Activated effector memory CD4-positive, alpha-beta T cell treated with Interleukin-2 at 50 U/mL for 16 hours (primary cell): ENCODE results near the gene TNFAIP8L1.
"Not testable (repeated sequence)": the region's sequence is repeated elsewhere in the genome, so short reads cannot be mapped to it uniquely, and the experiment has no call there.

Experiments
- DNase-seq: peaks from one replicate; pipeline ENCODE4 v3.0.0-alpha.2; 2020

Gene TNFAIP8L1

DNA sequence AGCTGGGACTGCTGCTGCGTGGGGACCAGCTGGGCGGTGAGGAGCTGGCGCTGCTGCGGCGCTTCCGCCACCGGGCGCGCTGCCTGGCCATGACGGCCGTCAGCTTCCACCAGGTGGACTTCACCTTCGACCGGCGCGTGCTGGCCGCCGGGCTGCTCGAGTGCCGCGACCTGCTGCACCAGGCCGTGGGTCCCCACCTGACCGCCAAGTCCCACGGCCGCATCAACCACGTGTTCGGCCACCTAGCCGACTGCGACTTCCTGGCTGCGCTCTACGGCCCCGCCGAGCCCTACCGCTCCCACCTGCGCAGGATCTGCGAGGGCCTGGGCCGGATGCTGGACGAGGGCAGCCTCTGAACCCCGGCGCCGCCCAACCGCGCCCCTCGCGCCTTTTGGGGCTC lies 12.8 kb downstream of the TNFAIP8L1 start:
- no peak for DNase-seq

DNA sequence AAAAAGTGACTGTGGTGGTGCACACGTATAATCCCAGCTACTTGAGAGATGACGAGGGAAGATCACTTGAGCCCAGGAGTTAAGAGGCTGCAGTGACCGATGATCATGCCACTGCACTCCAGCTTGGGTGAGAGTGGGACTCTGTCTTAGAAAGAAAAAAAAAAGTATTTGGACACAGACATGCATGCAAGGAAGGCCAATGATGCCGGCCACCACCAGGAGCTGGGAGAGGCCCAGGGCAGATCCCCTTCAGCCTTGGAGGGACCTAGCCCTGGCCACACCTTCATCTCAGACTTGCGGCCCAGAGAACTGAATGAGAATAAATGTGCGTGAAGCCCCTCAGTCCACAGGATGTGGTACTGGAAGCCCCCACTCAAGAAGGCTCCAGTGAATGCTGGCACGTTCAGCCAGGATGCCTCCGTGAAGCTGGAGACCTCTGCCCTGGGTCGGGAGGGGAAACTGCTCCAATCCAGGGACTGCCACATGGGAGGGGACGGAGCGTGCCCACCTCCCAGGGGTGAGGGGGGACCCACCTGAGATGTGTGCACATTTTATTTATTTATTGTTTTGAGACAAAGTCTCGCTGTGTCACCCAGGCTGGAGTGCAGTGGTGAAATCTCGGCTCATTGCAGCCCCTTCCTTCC lies 14.6 kb downstream of the TNFAIP8L1 start:
- no peak for DNase-seq

DNA sequence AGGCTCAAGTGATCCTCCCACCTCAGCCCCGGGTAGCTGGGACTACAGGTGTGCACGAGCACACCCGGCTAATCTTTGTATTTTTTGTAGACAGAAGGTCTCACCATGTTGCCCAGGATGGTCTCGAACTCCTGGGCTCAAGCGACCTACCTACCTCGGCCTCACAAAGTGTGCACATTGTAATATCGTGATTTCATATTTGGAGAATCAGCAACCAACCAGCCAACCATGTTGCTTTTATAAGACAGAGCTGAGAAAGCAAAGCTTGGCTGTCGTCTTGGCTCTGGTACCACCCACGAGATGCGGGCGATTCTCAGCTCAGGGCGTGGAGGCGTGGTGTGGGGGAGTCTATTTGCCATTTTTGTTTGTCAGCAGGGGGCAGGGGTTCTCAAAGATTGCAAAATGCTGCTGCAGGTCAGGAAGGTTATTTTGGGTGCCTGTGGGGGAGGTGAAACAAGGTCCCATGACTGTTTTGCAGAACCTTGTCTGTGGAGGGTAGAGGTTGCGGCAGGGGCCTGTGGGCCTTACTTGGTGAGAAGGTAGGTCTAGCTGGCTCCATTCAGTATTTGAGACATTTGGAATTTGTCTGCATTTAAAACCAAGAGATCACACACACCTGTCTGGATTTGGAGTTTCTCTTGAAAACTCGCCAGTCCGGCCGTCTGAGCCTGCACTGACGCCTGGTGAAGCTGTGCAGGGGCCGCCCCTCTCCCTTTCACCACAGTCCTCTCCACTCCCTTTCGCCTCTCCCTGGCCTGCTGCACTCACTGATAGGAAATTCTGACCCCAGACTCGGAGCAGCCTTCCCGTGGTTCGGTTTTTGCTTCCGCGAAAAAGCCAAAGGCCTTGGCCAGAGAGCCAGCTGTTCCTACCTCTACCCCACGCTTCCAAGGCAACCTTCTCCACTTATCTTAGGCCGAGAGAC lies 15.4 kb downstream of the TNFAIP8L1 start:
- no peak for DNase-seq

DNA sequence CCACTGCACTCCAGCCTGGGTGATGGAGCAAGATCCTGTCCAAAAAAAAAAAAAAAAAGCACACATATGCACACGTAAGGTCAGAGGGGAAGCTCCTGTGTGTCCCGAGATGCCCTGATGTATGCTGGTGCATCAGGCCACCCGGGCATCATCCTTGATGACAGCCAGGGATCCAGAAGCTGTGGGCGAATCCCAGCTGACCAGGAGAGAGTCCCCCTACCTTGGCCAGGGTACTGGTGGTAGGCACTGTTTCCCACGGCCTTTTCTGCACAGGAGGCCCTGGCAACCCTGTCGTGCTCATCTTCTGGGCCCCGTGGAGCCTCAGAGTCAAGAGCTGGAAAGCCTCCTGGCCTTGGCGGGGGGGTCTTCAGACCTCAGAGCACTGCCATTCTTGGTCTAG lies 16.8 kb downstream of the TNFAIP8L1 start:
- no peak for DNase-seq

DNA sequence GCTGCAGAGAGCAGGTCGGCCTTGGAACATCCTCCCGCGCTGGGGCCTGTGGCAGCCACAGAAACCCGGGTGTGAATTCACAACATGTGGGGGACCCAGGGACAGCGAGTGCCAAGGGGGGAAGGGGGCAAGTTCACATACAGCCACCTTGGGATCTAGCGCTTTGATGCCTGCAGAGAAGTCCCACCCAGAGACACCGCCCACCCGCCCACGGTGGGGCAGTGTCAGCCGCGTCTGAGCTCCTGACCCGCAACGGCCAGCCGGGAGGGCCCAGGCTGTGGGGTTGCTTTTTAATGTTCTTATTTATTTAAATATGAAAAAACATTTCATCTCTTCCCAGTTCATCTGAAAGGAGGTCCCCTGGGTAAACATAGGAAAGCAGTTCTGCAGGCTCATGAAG lies 17.9 kb downstream of the TNFAIP8L1 start:
- no peak for DNase-seq

DNA sequence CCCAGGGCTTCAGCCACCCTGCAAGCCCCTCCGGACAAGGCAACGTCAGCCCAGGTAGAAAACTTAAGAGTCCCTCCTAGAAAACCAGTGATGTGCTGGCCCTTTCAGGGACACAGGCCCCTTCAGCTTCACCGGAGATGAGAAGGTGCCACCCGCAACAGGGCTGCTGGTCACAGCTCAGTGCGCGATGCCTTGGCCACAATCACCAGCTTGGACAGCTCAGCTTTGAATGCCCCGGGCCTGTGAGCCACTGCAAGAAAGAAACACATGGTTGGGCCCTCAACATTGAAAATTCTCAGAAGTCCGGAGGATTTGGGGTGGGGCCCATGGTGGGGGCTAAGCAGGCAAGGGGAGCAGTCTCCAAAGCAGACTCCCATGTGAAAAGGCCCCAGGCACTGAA lies 18.5 kb downstream of the TNFAIP8L1 start:
- no peak for DNase-seq

DNA sequence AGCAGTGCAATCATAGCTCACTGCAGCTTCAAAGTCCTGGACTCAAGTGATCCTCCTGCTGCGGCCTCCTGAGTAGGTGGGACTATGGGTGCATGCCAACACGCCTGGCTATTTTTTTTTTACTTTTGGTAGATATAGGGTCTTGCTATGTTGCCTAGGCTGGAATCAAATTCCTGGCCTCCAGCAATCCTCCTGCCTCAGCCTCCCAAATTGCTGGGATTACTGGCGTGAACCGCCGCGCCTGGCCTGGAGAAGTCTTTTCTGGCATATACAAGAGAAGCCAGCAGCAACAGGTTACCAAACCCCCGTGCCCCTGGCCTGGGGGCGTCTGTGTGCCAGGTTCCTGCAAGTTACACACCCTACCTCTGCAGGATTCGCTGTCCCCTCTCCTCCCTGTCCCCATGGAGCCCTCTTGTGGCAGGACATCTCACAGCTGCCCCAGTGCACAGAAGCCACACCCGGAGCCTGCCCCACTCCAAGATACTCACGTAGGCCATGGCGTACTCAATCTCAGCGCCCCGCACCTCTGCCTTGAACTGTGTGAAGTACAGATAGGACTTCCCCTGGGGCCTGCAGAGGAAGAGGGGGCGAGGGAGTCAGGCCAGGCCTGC lies 21.0 kb downstream of the TNFAIP8L1 start:
- no peak for DNase-seq

DNA sequence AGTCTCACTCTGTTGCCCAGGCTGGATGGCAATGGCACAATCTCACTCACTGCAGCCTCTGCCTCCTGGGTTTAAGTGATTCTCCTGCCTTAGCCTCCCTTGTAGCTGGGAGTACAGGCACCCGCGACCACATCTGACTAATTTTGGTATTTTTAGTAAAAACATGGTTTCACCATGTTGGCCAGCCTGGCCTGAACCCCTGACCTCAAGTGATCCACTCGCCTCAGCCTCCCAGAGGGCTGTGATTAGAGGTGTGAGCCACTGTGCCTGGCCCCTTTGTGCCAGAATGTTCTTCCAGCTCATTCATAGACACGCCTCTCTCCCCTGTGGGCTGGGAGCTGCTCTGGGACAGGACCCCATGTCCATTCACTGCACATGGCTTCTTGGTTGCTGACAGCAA lies 21.7 kb downstream of the TNFAIP8L1 start:
- DNase-seq = no peak

DNA sequence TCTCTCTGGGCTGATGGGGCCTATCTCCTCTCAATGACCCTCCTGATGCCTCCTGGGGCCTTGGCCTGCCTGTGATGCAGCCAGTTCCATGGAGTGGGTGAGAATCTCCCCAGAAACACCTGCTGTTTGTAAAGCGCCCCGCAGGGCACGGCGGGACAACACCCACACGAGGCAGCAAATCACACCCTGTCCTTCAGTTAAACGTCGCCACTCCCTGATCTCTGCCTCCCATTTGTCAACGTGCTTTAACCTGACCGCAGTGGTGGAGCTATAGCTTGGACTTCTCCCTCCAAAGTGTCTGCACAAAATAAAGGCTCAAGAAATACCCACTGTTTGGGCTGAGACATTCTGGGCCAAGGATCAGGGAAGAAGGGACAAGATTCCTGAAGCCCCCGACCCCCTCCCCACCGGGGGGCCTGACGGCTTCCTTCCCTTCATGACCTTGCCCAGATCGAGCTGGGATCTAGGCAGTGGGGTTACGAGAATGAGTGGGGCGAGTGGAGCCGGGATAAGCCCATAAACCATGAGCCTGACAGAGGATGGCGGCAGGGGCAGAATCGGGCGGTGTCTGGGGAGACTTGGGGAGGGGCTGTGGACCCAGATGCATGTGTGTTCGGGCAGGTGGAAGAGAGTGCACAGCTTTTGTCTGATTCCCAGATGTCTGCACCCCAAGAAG lies 22.8 kb downstream of the TNFAIP8L1 start:
- DNase-seq = no peak

DNA sequence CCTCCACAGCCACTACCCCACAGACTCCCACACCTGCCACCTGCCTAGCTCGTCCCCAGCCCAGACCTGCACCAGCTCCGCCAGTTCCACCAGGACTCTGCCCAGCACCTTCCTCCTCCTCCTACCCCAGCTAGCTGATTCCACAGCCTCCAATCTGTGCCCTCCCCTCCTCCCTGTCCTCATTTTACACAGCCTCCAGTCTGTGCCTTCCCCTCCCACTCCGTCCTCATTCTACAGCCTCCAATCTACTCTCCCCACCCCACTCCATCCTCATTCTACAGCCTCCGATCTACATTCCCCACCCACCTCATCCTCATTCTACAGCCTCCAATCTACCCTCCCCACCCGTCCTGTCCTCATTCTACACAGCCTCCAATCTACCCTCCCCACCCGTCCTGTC lies 23.5 kb downstream of the TNFAIP8L1 start:
- DNase-seq = no peak

DNA sequence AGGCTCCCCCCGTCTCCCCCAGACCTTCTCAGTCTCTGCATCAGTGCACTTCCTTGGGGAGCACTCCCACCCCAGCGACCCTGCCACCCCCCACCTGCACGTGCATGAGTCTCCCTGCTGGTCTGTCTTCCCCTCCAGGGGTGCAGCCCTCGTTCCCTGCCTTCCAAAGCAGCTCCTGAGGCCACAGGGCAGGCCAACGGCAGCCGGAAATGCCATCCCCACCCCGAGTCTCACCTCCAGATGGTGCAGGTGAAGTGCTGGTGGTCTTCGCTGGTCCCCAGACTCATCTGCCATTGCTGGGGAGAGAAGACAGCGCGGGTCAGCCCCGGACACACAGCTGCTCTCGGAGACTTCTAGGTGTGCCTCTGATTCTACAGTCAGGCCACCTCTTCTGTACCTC lies 25.3 kb downstream of the TNFAIP8L1 start:
- DNase-seq = no peak

DNA sequence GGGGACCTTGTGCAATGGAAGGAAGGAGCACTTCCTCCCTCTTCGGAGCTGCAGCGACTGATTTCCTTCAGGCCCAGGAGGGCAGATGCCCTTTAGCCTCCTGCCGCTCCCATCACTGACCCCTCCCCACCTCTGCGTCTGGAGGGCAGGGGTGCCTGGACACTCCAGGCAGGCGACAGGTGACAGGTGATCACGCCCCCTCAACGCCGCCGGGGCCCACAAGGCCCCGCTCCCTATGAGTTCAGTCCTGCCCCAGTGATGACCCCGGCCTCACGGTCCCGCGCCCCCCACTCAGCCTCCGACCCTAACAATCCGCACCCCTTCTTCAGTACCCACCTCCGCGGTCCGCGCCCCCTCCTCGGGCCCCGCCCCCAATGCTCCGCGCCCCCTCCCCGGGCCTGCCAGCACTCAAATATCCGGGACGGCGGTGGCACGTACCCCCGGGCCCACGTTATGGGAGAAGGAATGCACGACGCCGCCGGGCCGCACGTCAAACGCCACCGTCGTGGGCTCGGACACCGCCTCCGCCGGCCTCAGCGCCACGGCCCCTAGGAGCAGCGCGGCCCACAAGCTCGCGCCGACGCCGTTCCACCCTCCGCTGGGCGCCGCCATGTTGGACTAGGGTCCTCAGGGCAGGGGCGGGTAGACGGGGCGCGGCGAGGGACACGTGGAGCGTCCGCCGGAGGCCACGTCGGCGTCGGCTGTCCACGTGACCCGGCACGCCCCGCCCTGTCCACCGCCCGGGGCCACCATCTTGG lies 30.6 kb downstream of the TNFAIP8L1 start, which contains the start of gene MYDGF:
Gene MYDGF, minus strand, starts transcription at position 620 of the 758 bp plus-strand sequence. Its CDS starts 8 bp downstream, at position 612.
- peak; percentile 88 for DNase-seq

DNA sequence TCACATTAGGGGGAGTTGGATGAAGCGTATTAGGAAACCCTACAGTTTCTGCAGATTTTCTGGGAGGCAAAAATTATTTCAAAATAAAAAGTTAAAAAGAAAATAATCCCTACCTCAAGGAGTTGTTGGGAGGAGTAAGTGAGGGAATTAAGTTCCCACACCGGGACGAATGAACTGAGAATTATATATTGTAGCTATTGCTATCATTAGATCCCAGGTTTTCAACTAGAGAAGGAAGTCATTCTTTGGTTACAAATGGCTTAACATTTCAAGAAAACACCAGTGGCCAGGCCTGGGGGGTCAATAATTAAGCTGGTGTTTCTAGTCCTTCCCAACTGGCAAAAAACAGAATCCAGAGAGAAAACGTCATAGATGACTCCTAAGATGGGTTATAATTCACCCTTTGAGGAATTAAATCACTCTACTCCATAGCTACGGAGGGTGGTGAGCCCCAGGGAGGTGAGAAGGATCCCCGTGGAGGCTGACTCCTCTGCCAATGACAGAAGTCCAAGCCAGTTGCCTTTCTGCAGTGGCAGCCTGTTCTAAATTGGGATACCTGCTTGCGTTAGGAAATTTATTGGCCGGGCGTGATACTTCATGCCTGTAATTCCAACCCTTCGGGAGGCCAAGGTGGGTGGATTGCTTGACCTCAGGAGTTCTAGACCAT lies 32.0 kb downstream of the TNFAIP8L1 start:
- DNase-seq = no peak

DNA sequence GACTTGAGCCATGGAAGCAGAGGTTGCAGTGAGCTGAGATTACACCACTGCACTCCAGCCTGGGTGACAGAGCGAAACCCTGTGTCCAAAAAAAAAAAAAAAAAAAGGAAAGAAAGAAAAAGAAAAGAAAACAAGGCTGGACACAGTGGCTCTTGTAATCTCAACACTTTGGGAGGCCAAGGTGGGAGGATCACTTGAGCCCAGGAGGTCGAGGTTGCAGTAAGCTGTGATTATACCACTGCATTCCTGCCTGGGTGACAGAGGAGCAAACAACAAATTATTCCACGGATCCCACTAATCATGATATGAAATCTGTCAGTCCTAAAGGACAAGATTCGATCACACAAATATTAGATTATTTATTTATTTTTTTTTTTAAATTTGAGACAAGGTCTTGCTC lies 33.9 kb downstream of the TNFAIP8L1 start:
- DNase-seq = no peak

DNA sequence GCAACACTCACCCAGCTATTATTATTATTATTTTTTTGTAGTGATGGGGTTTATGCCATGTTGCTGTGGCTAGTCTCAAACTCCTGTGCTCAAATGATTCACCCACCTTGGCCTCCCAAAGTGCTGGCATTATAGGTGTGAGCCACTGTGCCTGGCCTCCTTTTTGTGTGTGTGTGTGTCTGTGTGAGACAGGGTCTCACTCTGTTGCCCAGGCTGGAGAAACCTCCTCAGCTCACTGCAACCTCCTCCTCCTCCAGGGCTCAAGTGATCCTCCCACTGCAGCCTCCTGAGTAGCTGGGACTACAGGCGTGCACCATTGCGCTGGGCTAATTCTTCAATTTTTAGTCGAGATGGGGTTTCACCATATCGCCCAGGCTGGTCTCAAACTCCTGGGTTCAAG lies 34.4 kb downstream of the TNFAIP8L1 start:
- DNase-seq = no peak

DNA sequence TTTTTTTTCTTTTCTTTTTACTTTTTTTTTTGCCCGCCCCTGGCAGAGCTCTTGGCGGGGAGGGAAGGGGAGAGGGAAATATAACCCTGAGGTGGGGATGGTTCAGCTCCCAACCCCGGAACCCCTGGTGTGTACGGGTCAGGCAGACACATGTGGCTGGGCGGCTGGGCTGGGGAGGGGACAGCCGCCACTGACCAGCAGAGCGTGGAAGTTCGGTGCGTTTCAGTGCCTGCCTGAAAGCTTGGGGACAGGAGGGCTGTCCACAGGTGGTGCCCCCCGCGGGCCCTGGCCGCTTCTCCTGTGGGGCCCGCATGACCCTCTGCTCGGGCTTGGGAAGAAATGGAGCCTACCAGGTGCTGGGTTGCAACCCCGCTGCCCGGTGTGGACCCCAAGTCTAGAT lies 36.0 kb downstream of the TNFAIP8L1 start:
- DNase-seq = no peak

DNA sequence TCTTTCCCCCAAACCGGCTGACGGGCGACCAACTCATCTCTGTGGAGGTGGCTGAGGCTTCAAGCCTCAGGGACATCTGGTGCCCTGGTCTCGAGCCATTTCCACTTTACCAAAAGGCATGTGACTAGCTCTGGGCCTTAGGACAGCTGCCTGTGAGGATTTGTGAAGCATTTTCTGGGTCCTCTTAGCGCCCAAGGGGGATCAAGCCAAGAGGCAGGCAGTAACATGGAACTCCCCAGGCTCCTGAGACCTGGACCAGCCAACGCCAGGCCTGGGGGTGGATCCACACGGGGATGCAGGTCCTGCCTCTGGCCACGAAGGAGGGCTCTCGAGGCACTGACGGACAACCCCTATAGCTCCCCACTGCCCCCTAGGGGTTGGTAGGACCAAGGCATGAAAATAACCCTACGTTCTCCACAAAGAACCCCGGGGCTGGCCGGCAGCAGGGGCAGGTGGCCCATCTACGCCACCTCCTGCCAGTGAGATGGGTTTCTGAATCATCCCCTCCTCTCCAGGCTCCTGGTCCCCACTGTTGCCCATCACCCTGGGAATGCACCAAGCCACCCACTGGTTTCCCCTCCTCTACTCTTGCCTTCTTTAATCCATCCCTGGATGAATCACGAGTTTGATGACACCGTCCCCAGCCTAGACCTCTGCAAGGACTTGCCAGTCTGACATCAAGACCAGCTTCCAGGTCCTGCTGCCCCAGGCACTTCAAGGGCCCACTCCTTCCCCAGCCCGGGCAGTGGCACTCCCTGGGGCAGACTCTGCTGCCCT lies 37.8 kb downstream of the TNFAIP8L1 start:
- no peak for DNase-seq

DNA sequence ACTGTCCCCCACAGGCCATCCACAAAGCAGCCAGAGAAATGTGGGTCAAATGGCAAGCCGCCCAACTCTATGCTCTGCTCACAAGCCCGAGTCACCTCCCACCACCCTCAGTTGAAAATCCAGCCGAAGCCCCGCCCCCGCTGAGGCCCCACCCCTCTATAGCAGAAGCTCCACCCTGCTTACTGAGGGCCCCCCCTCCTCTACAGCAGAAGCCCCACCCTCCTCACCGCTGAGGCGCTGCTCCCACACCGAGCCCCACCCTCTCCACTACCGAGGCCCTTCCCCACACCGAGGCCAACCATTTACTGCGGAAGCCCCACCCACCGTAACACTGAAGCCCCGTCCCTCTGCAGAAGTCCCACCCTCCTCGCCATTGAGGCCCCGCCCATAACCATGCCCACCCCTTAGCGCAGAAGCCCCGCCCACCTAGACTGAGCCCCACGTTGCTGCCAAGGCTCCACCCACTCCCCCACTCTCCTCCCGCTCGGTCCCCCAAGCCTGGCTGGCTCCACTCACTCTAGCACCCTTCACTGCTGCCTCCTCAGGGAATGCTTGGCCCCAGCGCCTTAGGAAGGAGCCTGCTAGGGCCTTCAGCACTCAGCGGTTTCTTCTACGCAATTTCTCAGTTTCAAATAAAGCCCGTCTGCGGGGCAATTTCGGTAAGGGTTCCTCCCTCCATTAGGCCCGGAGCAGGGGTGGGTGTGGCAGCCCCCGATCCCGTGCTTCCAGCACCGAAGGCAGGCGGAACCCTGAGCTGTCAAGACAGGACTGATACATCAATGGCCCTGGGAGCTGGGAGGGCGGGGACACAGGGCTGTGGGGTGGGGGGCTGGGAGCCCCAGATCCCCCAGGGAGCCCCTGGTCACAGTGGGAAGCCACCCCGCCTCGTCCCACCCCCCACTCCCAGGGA lies 39.8 kb downstream of the TNFAIP8L1 start:
- no peak for DNase-seq

DNA sequence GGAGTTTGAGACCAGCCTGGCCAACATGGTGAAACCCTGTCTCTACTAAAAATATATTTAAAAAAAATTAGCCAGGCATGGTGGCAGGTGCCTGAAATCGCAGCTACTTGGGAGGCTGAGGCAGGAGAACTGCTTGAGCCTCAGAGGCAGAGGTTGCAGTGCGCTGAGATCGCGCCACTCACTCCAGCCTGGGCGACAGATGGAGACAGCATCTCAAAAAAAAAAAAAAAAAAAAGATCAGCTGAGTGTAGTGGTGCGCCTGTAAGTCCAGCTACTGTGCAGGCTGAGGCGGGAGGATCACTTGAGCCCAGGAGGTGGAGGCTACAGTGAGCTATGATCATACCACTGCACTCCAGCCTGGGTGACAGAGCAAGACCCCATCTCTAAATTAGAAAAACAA lies 40.7 kb downstream of the TNFAIP8L1 start:
- not testable (repeated sequence) for DNase-seq
